ENCODE measurements around the gene ARHGAP45.

Gene ARHGAP45

GRCh38 chr19:1087813-1088415 is 20.9 kb downstream of the ARHGAP45 start:
- DNase-seq, result no peak

- no peak for DNase-seq
Measured at GRCh38 chr19:1088416-1089010, 21.5 kb downstream of the ARHGAP45 start.

DNA sequence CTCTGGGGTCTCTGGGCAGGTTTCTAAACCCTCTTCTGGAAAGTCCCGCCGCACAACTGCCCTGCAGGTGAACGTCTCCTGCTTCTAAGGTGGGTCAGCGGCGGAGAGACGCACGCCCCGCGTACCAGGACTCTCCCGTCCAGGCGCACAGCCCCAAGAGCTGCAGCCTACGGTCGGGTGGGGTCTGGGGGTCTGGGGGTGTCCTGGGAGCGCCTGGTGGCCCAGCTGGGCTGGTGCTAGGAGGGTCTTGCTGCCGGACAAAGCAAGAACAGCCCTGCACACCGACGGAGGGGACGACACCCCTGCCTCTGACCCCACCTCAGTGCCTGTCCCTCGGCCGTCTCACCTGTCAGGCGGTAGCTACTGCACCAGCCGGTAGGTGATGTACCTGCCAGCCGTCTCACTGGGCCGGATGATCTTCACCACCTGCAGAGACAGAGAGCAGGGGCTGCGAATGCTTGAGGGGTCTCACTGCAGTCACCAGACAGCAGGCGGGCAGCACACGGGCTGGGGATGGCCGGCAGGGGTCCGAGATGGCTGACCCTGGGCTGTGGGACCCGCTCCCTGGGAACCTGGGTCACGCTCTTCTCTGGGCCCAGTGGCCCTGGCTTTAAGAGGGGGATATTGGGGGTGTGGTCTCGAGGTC is 22.3 kb downstream of the ARHGAP45 start:
- no peak for DNase-seq

DNA sequence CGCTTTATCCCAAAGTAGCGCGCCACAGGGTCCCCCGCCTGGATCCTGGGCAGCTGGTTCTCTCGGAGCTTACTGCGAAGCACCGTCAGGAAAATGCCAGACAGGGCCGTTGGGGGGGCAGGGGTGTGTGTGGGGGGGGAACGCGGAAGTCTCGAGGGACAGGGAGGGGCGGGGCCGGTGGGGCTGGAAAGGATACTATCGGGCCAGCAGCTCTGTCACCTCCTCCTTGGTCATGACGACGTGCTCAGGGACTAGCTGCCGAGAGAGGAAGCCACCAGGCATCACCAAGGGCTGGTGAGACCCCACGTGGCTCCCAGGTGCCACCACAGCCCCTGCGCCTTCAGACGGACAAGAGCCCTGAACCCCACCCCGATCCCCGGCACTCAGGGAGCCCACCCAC is 22.9 kb downstream of the ARHGAP45 start:
- DNase-seq, result no peak

DNA sequence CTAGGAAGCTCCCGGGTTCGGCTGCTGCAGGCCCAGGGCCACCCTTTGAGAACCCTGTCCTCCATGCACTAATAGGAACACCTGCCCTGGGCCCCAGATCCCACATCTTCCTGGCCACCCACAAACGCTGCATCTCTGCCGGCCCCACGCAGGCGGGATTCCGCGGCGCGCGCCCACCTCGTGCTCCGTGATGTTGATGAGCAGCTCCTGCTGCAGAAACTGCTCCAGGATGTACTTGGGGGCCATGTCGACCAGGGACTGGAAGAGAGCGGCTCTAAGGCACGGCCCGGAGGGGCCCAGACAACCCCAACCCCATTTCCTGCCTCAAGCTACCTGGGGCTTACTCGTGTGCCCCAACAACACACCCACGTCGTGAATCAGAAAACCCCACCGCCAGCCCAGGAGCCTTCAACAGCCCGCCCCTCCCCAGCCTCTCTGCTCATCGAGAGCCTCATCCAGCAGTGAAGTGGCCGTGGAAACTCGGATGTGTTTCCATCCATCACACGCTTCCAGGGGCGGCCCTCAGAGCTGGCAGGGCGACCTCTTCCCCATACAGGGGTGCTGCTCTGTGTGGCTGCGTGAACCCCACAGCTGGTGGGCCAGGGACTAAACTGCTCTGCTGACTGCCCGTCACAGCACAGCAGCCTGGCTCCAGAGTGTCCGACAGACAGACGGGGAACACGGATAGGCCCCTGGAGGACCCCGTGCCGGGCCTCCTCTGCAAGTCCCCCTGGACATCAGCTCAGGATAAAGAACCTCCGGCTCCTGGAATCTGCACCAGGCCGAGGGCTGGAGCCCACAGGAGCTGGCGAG is 24.0 kb downstream of the ARHGAP45 start:
- DNase-seq, result no peak

DNA sequence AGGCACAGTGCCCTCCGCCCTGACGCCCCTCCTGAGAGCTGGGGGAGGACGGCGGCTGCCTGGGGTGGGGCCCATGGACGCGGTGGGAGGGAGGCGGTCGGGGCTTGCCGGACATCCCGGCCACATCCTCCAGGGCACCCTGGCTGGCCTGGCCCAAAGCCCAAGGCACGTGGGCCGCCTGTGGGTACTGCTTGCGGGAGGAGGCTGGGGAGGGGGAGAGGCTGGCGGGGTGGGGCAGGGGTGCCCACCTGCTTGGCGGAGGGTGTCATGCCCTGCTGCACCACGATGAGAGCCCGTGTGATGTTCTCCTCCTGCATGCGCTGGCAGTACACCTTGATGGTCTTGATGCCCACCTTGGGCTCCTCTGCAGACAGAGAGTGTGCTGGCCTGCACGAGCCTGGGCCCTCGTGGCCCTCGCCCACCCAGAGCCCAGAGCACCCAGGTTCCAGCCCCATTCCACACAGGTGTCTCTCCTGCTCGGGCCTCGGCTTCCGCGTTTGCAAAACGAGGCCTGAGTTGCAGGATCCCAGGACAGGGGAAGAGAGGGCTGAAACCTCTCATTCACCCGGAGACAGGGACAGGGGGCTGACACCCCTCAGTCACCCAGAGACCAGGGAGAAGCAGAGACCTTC is 24.7 kb downstream of the ARHGAP45 start:
- DNase-seq, result no peak

GRCh38 chr19:1093330-1093729 is 26.4 kb downstream of the ARHGAP45 start:
- DNase-seq, result no peak

- DNase-seq, result no peak
Measured at GRCh38 chr19:1093811-1094553, 27.0 kb downstream of the ARHGAP45 start.

- DNase-seq, result no peak
Measured at GRCh38 chr19:1094655-1094977, 27.6 kb downstream of the ARHGAP45 start.

DNA sequence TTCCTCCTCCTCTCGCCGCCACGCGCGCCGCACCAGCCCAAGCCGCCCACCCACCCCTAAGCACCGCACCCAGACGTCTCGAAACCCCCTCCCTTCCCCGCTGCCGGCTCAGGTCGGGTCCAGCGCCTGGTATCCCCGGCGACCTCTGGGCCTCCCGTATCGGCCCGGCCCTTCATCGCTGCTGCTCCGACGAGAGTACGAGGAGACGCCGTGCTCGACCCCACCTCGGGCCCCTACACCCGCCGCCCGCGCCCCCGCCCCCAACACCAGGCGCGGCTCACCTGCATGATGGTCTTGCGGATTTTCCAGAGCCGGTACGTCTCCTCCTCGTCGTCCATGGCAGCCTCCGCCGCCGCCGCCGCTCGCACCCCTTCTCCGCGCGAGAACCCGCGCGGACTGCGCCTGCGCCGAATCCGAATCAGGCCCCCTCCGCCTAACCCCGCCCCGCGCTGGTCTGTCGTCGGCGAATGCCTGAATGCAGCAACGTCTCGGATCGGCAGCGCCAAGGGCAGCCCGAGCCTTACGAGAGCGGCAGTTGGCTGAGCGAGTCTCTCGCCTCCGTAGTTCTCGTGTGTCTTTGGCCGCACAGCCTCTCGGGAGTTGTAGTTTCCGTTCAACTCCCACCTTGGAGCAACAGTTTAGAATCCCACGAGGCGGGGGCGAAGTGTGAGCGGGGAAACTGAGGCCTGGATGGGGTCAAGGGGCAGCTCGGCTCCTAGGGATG is 28.2 kb downstream of the ARHGAP45 start, which contains the start of gene POLR2E:
TSS of gene POLR2E (minus strand) at position 398 of the 724 bp plus-strand sequence. CDS start at position 338, 60 bp downstream.
- DNase-seq, result peak; percentile 90

DNA sequence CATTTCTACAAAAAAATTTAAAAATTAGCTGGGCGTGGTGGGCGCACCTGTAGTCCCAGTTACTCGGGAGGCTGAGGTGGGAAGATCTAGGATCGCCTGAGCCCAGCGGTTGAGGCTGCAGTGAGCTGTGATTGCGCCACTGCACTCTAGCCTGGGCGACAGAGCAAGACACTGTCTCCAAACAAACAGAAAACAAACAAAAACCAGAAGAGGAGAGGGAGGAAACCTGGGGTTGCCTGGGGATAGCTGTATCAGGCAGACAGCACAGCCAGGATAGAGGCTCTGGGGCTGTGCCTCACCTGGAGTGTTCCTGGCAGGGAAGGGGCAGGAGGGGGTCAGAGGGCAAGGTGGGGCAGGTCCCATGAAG is 30.8 kb downstream of the ARHGAP45 start:
- no peak for DNase-seq

- no peak for DNase-seq
Measured at GRCh38 chr19:1098177-1099051, 31.4 kb downstream of the ARHGAP45 start.

GRCh38 chr19:1101337-1101698 is 34.4 kb downstream of the ARHGAP45 start:
- no peak for DNase-seq

DNA sequence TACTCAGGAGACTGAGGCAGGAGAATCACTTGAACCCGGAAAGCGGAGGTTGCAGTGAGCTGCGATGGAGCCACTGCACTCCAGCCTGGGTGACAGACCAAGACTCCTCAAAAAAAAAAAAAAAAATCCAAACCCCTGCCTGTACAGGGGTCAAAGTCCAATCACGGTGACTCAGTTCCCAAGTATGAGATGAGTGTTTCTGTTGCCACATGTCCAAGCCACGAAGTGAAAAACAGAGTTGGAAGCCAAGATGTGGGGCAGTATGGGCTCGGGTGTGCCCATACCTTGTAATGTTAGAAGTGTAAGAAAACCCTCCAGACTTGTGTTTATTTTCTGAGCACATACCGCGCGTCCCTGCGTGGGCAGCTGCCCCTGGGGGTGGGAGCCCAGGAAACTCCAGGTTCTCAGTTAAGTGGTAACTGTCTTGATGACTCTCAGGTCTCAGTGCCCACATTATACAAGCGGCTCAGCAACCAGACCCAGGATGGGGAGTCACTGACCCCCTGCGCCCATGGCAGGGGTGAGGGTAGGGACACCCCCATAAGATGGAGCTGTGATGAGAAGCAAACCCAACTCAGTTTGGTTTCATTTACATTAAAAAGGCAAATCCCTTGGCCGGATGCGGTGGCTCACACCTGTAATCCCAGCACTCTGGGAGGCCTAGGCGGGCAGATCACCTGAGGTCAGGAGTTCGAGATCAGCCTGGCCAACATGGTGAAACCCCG is 35.6 kb downstream of the ARHGAP45 start:
- DNase-seq, result peak; percentile 70

GRCh38 chr19:1103132-1103707 is 36.3 kb downstream of the ARHGAP45 start:
- no peak for DNase-seq

GRCh38 chr19:1103708-1104310 is 36.8 kb downstream of the ARHGAP45 start, which contains the start of gene GPX4:
Gene GPX4, plus strand, starts transcription at chr19:1103994. Its CDS starts 50 bp downstream, at chr19:1104044.
- DNase-seq, result peak; percentile 94

DNA sequence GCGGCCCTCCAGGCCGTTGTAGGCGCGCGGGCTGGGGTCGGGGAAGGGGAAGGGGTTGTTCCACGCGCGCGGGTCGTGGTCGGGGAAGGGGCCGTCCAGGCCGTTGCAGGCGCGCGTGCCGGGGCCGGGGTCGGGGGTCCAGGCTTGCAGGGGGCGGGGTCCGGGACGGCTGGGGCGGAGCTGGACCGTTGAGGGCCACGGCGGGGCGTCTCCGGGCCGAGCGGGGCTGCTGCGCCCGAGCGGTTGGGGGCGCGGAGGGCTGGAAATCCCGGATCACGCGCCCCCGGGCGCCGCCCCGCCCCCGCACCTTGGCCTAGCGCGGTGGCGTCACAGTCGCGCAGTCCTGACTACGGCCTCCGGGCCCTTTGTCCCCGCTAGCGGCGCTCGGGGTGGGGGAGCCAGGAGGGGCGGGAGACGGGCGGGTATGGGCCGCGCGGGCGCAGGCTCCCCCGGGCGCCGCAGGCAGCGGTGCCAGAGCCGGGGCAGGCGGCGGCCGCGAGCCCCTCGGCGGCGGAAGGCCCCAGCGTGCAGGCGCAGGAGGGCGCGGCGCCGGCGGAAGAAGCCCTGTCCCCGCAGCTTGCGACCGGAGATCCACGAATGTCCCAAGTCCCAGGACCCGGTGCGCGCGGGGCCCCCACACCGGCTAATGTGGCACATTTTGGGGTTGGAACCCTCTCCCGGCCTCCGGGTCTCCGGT is 37.5 kb downstream of the ARHGAP45 start:
- no peak for DNase-seq
